ENCODE measurements around the gene SPI1.

The SPI1 gene

GRCh38 chr11:47391711-47392432, 13.5 kb upstream of the SPI1 start:
- POLR2A ChIA-PET, result interaction anchor here (1.0 kb wide), 1 partner anchor 8 kb away, joined by 3 read pairs; no protein-coding TSS in a partner anchor
- Histone ChIP-seq H3K4me3 (ENCODE audit: low read depth, low read length) (no peak overlapping the region), H3K36me3 (ENCODE audit: control insufficient read depth in 2 of 2, insufficient read depth in 1 of 2, low read length in 2 of 2) (no peaks in the 10 kb centered on the region), H3K4me1 (ENCODE audit: control insufficient read depth, insufficient read depth, low read length) (no peaks in the 10 kb centered on the region), H3K27ac (ENCODE audit: extremely low read depth, low read depth, low read length) (no peak overlapping the region), H3K9me3 (ENCODE audit: control insufficient read depth, insufficient read depth, low read depth, low read length) (no peaks in the 10 kb centered on the region)
- TF ChIP-seq ZNF600 (tag by site-specific recombination; IDR thresholded peaks at IDR 0.05), result no peak
- 0 out of 2 replicates have a peak, but pooled peaks have one; percentile 11 for TF ChIP-seq SCRT2 (tag by site-specific recombination; IDR thresholded peaks at IDR 0.05)
- CTCF ChIA-PET, result interaction anchor here (0.5 to 2.1 kb wide), 5 partner anchors 18 to 64 kb away, joined by 3 to 10 read pairs (median 4); no protein-coding TSS in a partner anchor

GRCh38 chr11:47391077-47391583, 12.8 kb upstream of the SPI1 start:
- Histone ChIP-seq H3K36me3 (ENCODE audit: control insufficient read depth in 2 of 2, insufficient read depth in 1 of 2, low read length in 2 of 2) (no peaks in the 10 kb centered on the region), H3K27ac (ENCODE audit: extremely low read depth, low read depth, low read length) (no peak overlapping the region), H3K9me3 (ENCODE audit: control insufficient read depth, insufficient read depth, low read depth, low read length) (no peaks in the 10 kb centered on the region), H3K4me1 (ENCODE audit: control insufficient read depth, insufficient read depth, low read length) (no peaks in the 10 kb centered on the region), H3K4me3 (ENCODE audit: low read depth, low read length) (no peak overlapping the region)
- POLR2A ChIA-PET, result interaction anchor here (1.0 kb wide), 1 partner anchor 9 kb away, joined by 3 read pairs; no protein-coding TSS in a partner anchor
- TF ChIP-seq ZNF530 (tag by site-specific recombination; IDR thresholded peaks at IDR 0.05; ENCODE audit: low read depth) (no peak), ZNF433 (tag by site-specific recombination; IDR thresholded peaks at IDR 0.05; ENCODE audit: low read depth) (no peak), ZFP3 (tag by site-specific recombination; IDR thresholded peaks at IDR 0.05; ENCODE audit: low read depth) (peak; percentile 83)
- CTCF ChIA-PET, result interaction anchor here (2.1 to 5.6 kb wide), 2 partner anchors 17 to 21 kb away, joined by 10 to 37 read pairs; no protein-coding TSS in a partner anchor

- POLR2A ChIA-PET, result interaction anchor here (1.0 kb wide), 1 partner anchor 10 kb away, joined by 3 read pairs; no protein-coding TSS in a partner anchor
- Histone ChIP-seq H3K4me1 (ENCODE audit: control insufficient read depth, insufficient read depth, low read length) (no peaks in the 10 kb centered on the region), H3K9me3 (ENCODE audit: control insufficient read depth, insufficient read depth, low read depth, low read length) (no peaks in the 10 kb centered on the region), H3K4me3 (ENCODE audit: low read depth, low read length) (no peak overlapping the region), H3K36me3 (ENCODE audit: control insufficient read depth in 2 of 2, insufficient read depth in 1 of 2, low read length in 2 of 2) (no peaks in the 10 kb centered on the region), H3K27ac (ENCODE audit: extremely low read depth, low read depth, low read length) (no peak overlapping the region)
- TF ChIP-seq ZNF768 (tag by site-specific recombination; IDR thresholded peaks at IDR 0.05) (no peak), REPIN1 (tag by site-specific recombination; IDR thresholded peaks at IDR 0.05; ENCODE audit: low read depth) (no peak), ZNF416 (tag by site-specific recombination; IDR thresholded peaks at IDR 0.05) (no peak), ZNF350 (tag by site-specific recombination; IDR thresholded peaks at IDR 0.05) (no peak), ZNF518A (tag by site-specific recombination; conservative IDR thresholded peaks at IDR 0.05; ENCODE audit: low read depth) (no peak), ZNF23 (tag by site-specific recombination; IDR thresholded peaks at IDR 0.05; ENCODE audit: borderline replicate concordance) (no peak), ZNF701 (tag by site-specific recombination; IDR thresholded peaks at IDR 0.05) (no peak), ZFHX2 (tag by site-specific recombination; conservative IDR thresholded peaks at IDR 0.05) (no peak), ZNF555 (tag by site-specific recombination; conservative IDR thresholded peaks at IDR 0.05) (no peak), ZIC2 (tag by site-specific recombination; IDR thresholded peaks at IDR 0.05) (no peak), OSR2 (tag by site-specific recombination; IDR thresholded peaks at IDR 0.05) (no peak), GLIS1 (tag by site-specific recombination; IDR thresholded peaks at IDR 0.05) (no peak)
- CTCF ChIA-PET, result interaction anchor here (5.6 kb wide), 1 partner anchor 16 kb away, joined by 37 read pairs; no protein-coding TSS in a partner anchor
Measured at GRCh38 chr11:47390422-47390760, 12.0 kb upstream of the SPI1 start.

All from HEK293 (cell line).